NCI-H2196 (cell line): ENCODE measurements around the gene EIF4E1B.

Experiments used
- DNase-seq: peaks from one replicate; lab custom pipeline; 2025; ENCODE audit not compliant: unreplicated experiment; lab: John Stamatoyannopoulos, UW

Gene EIF4E1B

GRCh38 chr5:176603091-176603490 lies 27.4 kb upstream of the EIF4E1B start:
- DNase-seq = no peak

- no peak for DNase-seq
Observed at GRCh38 chr5:176606032-176606431, 24.4 kb upstream of the EIF4E1B start.

GRCh38 chr5:176606875-176607274 lies 23.6 kb upstream of the EIF4E1B start:
- no peak for DNase-seq

GRCh38 chr5:176608142-176608705 lies 22.3 kb upstream of the EIF4E1B start:
- no peak for DNase-seq

- DNase-seq = peak; percentile 25
Observed at GRCh38 chr5:176608937-176609723, 21.3 kb upstream of the EIF4E1B start.

GRCh38 chr5:176609724-176610434 lies 20.6 kb upstream of the EIF4E1B start, which contains the start of gene GPRIN1:
Gene GPRIN1 (minus strand): TSS chr5:176610156. CDS start chr5:176599834, 10,322 bp downstream.
- DNase-seq = peak; percentile 90

GRCh38 chr5:176610435-176610773 lies 20.1 kb upstream of the EIF4E1B start:
- peak; percentile 35 for DNase-seq

- DNase-seq = no peak
Observed at GRCh38 chr5:176611435-176611834, 19.0 kb upstream of the EIF4E1B start.

GRCh38 chr5:176612008-176612407 lies 18.5 kb upstream of the EIF4E1B start:
- no peak for DNase-seq

GRCh38 chr5:176612855-176613254 lies 17.6 kb upstream of the EIF4E1B start:
- DNase-seq = no peak

GRCh38 chr5:176614805-176615478 lies 15.5 kb upstream of the EIF4E1B start:
- no peak for DNase-seq

- DNase-seq = no peak
Observed at GRCh38 chr5:176616511-176616910, 14.0 kb upstream of the EIF4E1B start.

- DNase-seq = no peak
Observed at GRCh38 chr5:176618783-176619182, 11.7 kb upstream of the EIF4E1B start.

- peak; percentile 94 for DNase-seq
Observed at GRCh38 chr5:176619203-176619568, 11.3 kb upstream of the EIF4E1B start.

GRCh38 chr5:176619569-176620332 lies 10.7 kb upstream of the EIF4E1B start:
- DNase-seq = no peak

- DNase-seq = no peak
Observed at GRCh38 chr5:176620333-176620981, 10.0 kb upstream of the EIF4E1B start.

- no peak for DNase-seq
Observed at GRCh38 chr5:176621661-176622079, 8.8 kb upstream of the EIF4E1B start.

GRCh38 chr5:176624142-176624541 lies 6.3 kb upstream of the EIF4E1B start:
- no peak for DNase-seq

- no peak for DNase-seq
Observed at GRCh38 chr5:176624938-176625337, 5.5 kb upstream of the EIF4E1B start.

GRCh38 chr5:176625512-176625911 lies 5.0 kb upstream of the EIF4E1B start:
- DNase-seq = no peak
